Smooth muscle cell (in vitro differentiated cells): ENCODE measurements around the gene MED1. TPM values are rescaled to one million over a fixed set of nuclear protein-coding genes. Genes with fewer than 3 reads are reported as not detected.

ENCODE experiments used
- DNase-seq: peaks from one replicate; lab custom pipeline; 2025; ENCODE audit not compliant: unreplicated experiment; lab: John Stamatoyannopoulos, UW
- H2AFZ ChIP-seq: fragments of 200-600 bp; sonication (generic); 2 replicates; pipeline ENCODE4 v1.6.0; 2016; ENCODE audit warnings: antibody characterized with exemption, low read depth, mild to moderate bottlenecking
- H3F3A ChIP-seq: fragments of 200-600 bp; sonication (generic); 2 replicates; pipeline ENCODE4 v1.6.0; 2017; ENCODE audit warnings: antibody characterized with exemption, low read depth
- H3K27ac ChIP-seq: fragments of 200-600 bp; sonication (generic); 2 replicates; pipeline ENCODE4 v1.5.1; 2016; ENCODE audit warnings: low read depth, mild to moderate bottlenecking
- H3K27me3 ChIP-seq: fragments of 200-600 bp; sonication (generic); 2 replicates; pipeline ENCODE4 v1.6.1; 2016; ENCODE audit warnings: low read depth, mild to moderate bottlenecking
- H3K36me3 ChIP-seq: fragments of 200-600 bp; sonication (generic); 2 replicates; pipeline ENCODE4 v1.5.1; 2016; ENCODE audit warnings: low read depth
- H3K4me1 ChIP-seq: fragments of 200-600 bp; sonication (generic); 2 replicates; pipeline ENCODE4 v1.5.1; 2016; ENCODE audit warnings: low read depth
- H3K4me2 ChIP-seq: fragments of 200-600 bp; sonication (generic); 2 replicates; pipeline ENCODE4 v1.6.0; 2016; ENCODE audit warnings: mild to moderate bottlenecking
- H3K4me3 ChIP-seq: fragments of 200-600 bp; sonication (generic); 2 replicates; pipeline ENCODE4 v1.5.1; 2016; ENCODE audit warnings: mild to moderate bottlenecking
- H3K79me2 ChIP-seq: fragments of 200-600 bp; sonication (generic); 2 replicates; pipeline ENCODE4 v1.6.0; 2016; ENCODE audit warnings: low read depth, mild to moderate bottlenecking
- H3K9ac ChIP-seq: fragments of 200-600 bp; sonication (generic); 2 replicates; pipeline ENCODE4 v1.6.0; 2016; ENCODE audit warnings: low read depth
- H3K9me3 ChIP-seq: fragments of 200-600 bp; sonication (generic); replicated peaks from 2 replicates; pipeline ENCODE4 v1.5.1; 2016; ENCODE audit warnings: low read depth
- H4K20me1 ChIP-seq: fragments of 200-600 bp; sonication (generic); 2 replicates; pipeline ENCODE4 v1.6.0; 2016; ENCODE audit warnings: low read depth
- WGBS: methylation state at CpG from one replicate; pipeline ENCODE4 v1.1.7; 2016; ENCODE audit warnings: low lambda C conversion rate; 5-methylcytosine and 5-hydroxymethylcytosine counted together
- polyA plus RNA-seq: library from polyadenylated mRNA; unstranded; fragments of >200 nt; fragmentation: Nextera tagmentation; extraction: Ambion mirVana; gene quantifications from 2 replicates; pipeline ENCODE4 v1.2.1, GENCODE V29; 2016
- total RNA-seq: library from RNA; depleted of rRNA; stranded (reverse); fragments of >200 nt; gene quantifications from 2 replicates; pipeline ENCODE4 v1.2.3, GENCODE V29; 2014
- TF ChIP-seq, protein P1 (sequence below): fragments of 200-600 bp; sonication (generic); IDR thresholded peaks from 2 replicates; pipeline ENCODE4 v1.5.1; 2017; ENCODE audit warnings: borderline replicate concordance, mild to moderate bottlenecking, antibody characterized with exemption; ENCODE audit not compliant: insufficient read depth, poor library complexity, severe bottlenecking

MED1 gene
- total and polyA plus RNA-seq, 2 experiments from 2014 or later, result 9.5 to 25.3 TPM

- Histone ChIP-seq H3K9me3 (no peaks in the 10 kb centered on the region), H3K9ac (no peak overlapping the region), H4K20me1 (peaks cover 83% of the 10 kb centered on the region), H3K4me1 (no peaks in the 10 kb centered on the region), H3K36me3 (no peaks in the 10 kb centered on the region), H3K4me3 (no peak overlapping the region), H2AFZ (no peak overlapping the region), H3K4me2 (no peak overlapping the region), H3K27ac (no peak overlapping the region), H3K27me3 (no peaks in the 10 kb centered on the region), H3K79me2 (peaks cover 13% of the 10 kb centered on the region), H3F3A (no peaks in the 10 kb centered on the region)
- no peak for DNase-seq
- WGBS, result 94% methylated on average over 3 of the region's 3 CpGs
- TF ChIP-seq, protein P1, sequence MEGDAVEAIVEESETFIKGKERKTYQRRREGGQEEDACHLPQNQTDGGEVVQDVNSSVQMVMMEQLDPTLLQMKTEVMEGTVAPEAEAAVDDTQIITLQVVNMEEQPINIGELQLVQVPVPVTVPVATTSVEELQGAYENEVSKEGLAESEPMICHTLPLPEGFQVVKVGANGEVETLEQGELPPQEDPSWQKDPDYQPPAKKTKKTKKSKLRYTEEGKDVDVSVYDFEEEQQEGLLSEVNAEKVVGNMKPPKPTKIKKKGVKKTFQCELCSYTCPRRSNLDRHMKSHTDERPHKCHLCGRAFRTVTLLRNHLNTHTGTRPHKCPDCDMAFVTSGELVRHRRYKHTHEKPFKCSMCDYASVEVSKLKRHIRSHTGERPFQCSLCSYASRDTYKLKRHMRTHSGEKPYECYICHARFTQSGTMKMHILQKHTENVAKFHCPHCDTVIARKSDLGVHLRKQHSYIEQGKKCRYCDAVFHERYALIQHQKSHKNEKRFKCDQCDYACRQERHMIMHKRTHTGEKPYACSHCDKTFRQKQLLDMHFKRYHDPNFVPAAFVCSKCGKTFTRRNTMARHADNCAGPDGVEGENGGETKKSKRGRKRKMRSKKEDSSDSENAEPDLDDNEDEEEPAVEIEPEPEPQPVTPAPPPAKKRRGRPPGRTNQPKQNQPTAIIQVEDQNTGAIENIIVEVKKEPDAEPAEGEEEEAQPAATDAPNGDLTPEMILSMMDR, result no peak
These were observed 90.5 kb downstream of the MED1 start for GRCh38 chr17:39360537-39360936.

DNA sequence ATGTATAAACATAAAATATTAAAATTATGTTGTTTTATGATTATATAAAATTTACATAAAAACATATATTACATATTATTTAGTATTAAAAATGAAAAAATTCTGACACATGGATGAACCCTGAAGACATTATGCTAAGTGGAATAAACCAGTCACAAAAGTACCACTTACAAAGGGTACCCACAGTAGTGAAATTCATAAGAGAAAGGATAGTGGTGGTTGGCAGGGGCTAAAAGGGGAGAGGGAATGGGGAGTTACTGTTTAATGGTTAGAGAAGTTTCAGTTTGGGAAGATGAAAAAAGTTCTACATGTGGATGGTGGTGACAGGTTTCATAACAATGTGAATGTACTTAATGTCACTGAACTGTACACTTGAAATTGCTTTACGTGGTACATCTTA lies 91.1 kb downstream of the MED1 start:
- no peak overlapping the region for H2AFZ ChIP-seq
- no peaks in the 10 kb centered on the region for H3K36me3 ChIP-seq
- H3F3A ChIP-seq, result no peaks in the 10 kb centered on the region
- no peaks in the 10 kb centered on the region for H3K9me3 ChIP-seq
- H3K9ac ChIP-seq, result no peak overlapping the region
- H3K27ac ChIP-seq, result no peak overlapping the region
- peaks cover 82% of the 10 kb centered on the region for H4K20me1 ChIP-seq
- H3K4me2 ChIP-seq, result no peak overlapping the region
- no peaks in the 10 kb centered on the region for H3K27me3 ChIP-seq
- DNase-seq, result no peak
- peaks cover 13% of the 10 kb centered on the region for H3K79me2 ChIP-seq
- no peak overlapping the region for H3K4me3 ChIP-seq
- H3K4me1 ChIP-seq, result no peaks in the 10 kb centered on the region
- TF ChIP-seq, protein P1, result no peak
- 100% methylated on average over 1 of the region's 1 CpG for WGBS

- Histone ChIP-seq H3K27me3 (no peaks in the 10 kb centered on the region), H3K9me3 (no peaks in the 10 kb centered on the region), H3K79me2 (peaks cover 13% of the 10 kb centered on the region), H2AFZ (no peak overlapping the region), H3K4me2 (no peak overlapping the region), H3F3A (no peaks in the 10 kb centered on the region), H3K27ac (no peak overlapping the region), H4K20me1 (peaks cover 83% of the 10 kb centered on the region), H3K36me3 (no peaks in the 10 kb centered on the region), H3K9ac (no peak overlapping the region), H3K4me1 (no peaks in the 10 kb centered on the region), H3K4me3 (no peak overlapping the region)
- no peak for DNase-seq
- 66% methylated on average over 3 of the region's 3 CpGs for WGBS
- TF ChIP-seq, protein P1, result no peak
These were observed 93.1 kb downstream of the MED1 start for GRCh38 chr17:39357986-39358385.

GRCh38 chr17:39357488-39357887 lies 93.6 kb downstream of the MED1 start:
- Histone ChIP-seq H2AFZ (no peak overlapping the region), H3K4me1 (no peaks in the 10 kb centered on the region), H3K79me2 (peaks cover 13% of the 10 kb centered on the region), H3K36me3 (no peaks in the 10 kb centered on the region), H3K4me2 (no peak overlapping the region), H4K20me1 (peaks cover 83% of the 10 kb centered on the region), H3K4me3 (no peak overlapping the region), H3F3A (no peaks in the 10 kb centered on the region), H3K27me3 (no peaks in the 10 kb centered on the region), H3K27ac (no peak overlapping the region), H3K9me3 (no peaks in the 10 kb centered on the region), H3K9ac (no peak overlapping the region)
- TF ChIP-seq, protein P1, result no peak
- no peak for DNase-seq
- 77% methylated on average over 8 of the region's 8 CpGs for whole genome bisulfite sequencing
